ENCODE results near the gene FANCI. TPM values are rescaled to one million over a fixed set of nuclear protein-coding genes. Genes with fewer than 3 reads are reported as not detected.

Gene FANCI
- total RNA-seq, 8 experiments from 2014 or later: 2.3 to 62.2 (median 5.7) TPM

GRCh38 chr15:89349206-89349558, 105.4 kb downstream of the FANCI start:
- Histone ChIP-seq H3K4me1 (replicated peaks in 1 of 2) (no peaks in the 10 kb centered on the region), H3K4me3 (no peak overlapping the region), H3K27ac (no peak overlapping the region)
- WGBS, 10 experiments: 30 to 100% (median 49%) methylated on average over 1 to 2 of the region's 5 CpGs; no CpG with 5 or more reads in 5 of the 10 experiments
- in situ Hi-C loops (cut with MboI; ENCODE audit: low pct_unique_long_range_greater_than_20kb in 2 of 9, low sequenced_read_pairs in 9 of 9, unreplicated experiment in 9 of 9): loop anchor here in 1 of 9 experiments (10.0 kb wide), 1 partner anchor 86 kb away; no protein-coding TSS in a partner anchor
- ATAC-seq (replicated peaks in 6 of 8): peak in 3 of 8 experiments; percentile 46 to 77 (median 75)

- ATAC-seq (replicated peaks in 6 of 8): no peak
- Histone ChIP-seq H3K4me1 (replicated peaks in 1 of 2) (no peaks in the 10 kb centered on the region), H3K4me3 (no peak overlapping the region), H3K27ac (no peak overlapping the region)
- WGBS, 10 experiments: 50 to 100% methylated on average over 1 to 2 of the region's 4 CpGs; no CpG with 5 or more reads in 8 of the 10 experiments
- in situ Hi-C loops (cut with MboI; ENCODE audit: low pct_unique_long_range_greater_than_20kb in 2 of 9, low sequenced_read_pairs in 9 of 9, unreplicated experiment in 9 of 9): loop anchor here in 2 of 9 experiments (10.0 to 25.0 kb wide), 2 partner anchors 110 to 122 kb away; no protein-coding TSS in a partner anchor
Observed at GRCh38 chr15:89352476-89352875, 108.7 kb downstream of the FANCI start.

- in situ Hi-C loops (cut with MboI; ENCODE audit: low pct_unique_long_range_greater_than_20kb in 2 of 9, low sequenced_read_pairs in 9 of 9, unreplicated experiment in 9 of 9): loop anchor here in 2 of 9 experiments (10.0 to 25.0 kb wide), 2 partner anchors 108 to 121 kb away; no protein-coding TSS in a partner anchor
- no peak for ATAC-seq (replicated peaks in 6 of 8)
- WGBS, 10 experiments: 0 to 82% (median 41%) methylated on average over 1 to 2 of the region's 2 CpGs; no CpG with 5 or more reads in 3 of the 10 experiments
- H3K4me3 ChIP-seq: no peak overlapping the region
- no peak overlapping the region for H3K27ac ChIP-seq
- H3K4me1 ChIP-seq (replicated peaks in 1 of 2): peaks cover 0 to under 1% of the 10 kb centered on the region in 2 donors
Observed at GRCh38 chr15:89353991-89354390, 110.2 kb downstream of the FANCI start.

- no peak overlapping the region for H3K4me3 ChIP-seq
- WGBS, 10 experiments: 0 to 63% (median 16%) methylated on average over 1 to 12 of the region's 13 CpGs
- H3K27ac ChIP-seq: no peak overlapping the region
- ATAC-seq (replicated peaks in 6 of 8): no peak
- in situ Hi-C loops (cut with MboI; ENCODE audit: low pct_unique_long_range_greater_than_20kb in 2 of 9, low sequenced_read_pairs in 9 of 9, unreplicated experiment in 9 of 9): loop anchor here in 2 of 9 experiments (10.0 to 25.0 kb wide), 2 partner anchors 106 to 118 kb away; no protein-coding TSS in a partner anchor
- H3K4me1 ChIP-seq (replicated peaks in 1 of 2): peaks cover 16 to 27% of the 10 kb centered on the region in 2 donors
Observed at GRCh38 chr15:89356634-89357298, 113.0 kb downstream of the FANCI start.

GRCh38 chr15:89358435-89358754, 114.6 kb downstream of the FANCI start:
- WGBS, 10 experiments: 0 to 11% (median 0%) methylated on average over 1 to 5 of the region's 16 CpGs; no CpG with 5 or more reads in 5 of the 10 experiments
- no peak overlapping the region for H3K27ac ChIP-seq
- peak in 1 of 8 experiments; percentile 5 for ATAC-seq (replicated peaks in 6 of 8)
- peak overlapping the region; percentile 42 to 90 (median 50) for H3K4me3 ChIP-seq
- peaks cover 23 to 34% of the 10 kb centered on the region in 2 donors for H3K4me1 ChIP-seq (replicated peaks in 1 of 2)
- in situ Hi-C loops (cut with MboI; ENCODE audit: low pct_unique_long_range_greater_than_20kb in 2 of 9, low sequenced_read_pairs in 9 of 9, unreplicated experiment in 9 of 9): loop anchor here in 2 of 9 experiments (10.0 to 25.0 kb wide), 2 partner anchors 104 to 116 kb away; no protein-coding TSS in a partner anchor

GRCh38 chr15:89358755-89359439, 115.1 kb downstream of the FANCI start:
- peak; percentile 58 to 88 (median 70) for ATAC-seq (replicated peaks in 6 of 8)
- H3K4me1 ChIP-seq (replicated peaks in 1 of 2): peaks cover 23 to 37% of the 10 kb centered on the region in 2 donors
- H3K4me3 ChIP-seq: peak overlapping the region; percentile 42 to 90 (median 50)
- WGBS, 10 experiments: 0 to 80% (median 3%) methylated on average over 1 to 18 of the region's 68 CpGs; no CpG with 5 or more reads in 7 of the 10 experiments
- in situ Hi-C loops (cut with MboI; ENCODE audit: low pct_unique_long_range_greater_than_20kb in 2 of 9, low sequenced_read_pairs in 9 of 9, unreplicated experiment in 9 of 9): loop anchor here in 2 of 9 experiments (10.0 to 25.0 kb wide), 2 partner anchors 103 to 116 kb away; no protein-coding TSS in a partner anchor
- no peak overlapping the region for H3K27ac ChIP-seq

- H3K4me1 ChIP-seq (replicated peaks in 1 of 2): peaks cover 23 to 43% of the 10 kb centered on the region in 2 donors
- in situ Hi-C loops (cut with MboI; ENCODE audit: low pct_unique_long_range_greater_than_20kb in 2 of 9, low sequenced_read_pairs in 9 of 9, unreplicated experiment in 9 of 9): loop anchor here in 3 of 9 experiments (10.0 to 25.0 kb wide), 3 partner anchors 65 to 115 kb away; no protein-coding TSS in a partner anchor
- no peak overlapping the region for H3K4me3 ChIP-seq
- WGBS, 10 experiments: 0 to 21% (median 9%) methylated on average over 2 to 8 of the region's 32 CpGs; no CpG with 5 or more reads in 6 of the 10 experiments
- H3K27ac ChIP-seq: no peak overlapping the region
- ATAC-seq (replicated peaks in 6 of 8): no peak
Observed at GRCh38 chr15:89359471-89360293, 115.9 kb downstream of the FANCI start.

GRCh38 chr15:89360294-89360971, 116.7 kb downstream of the FANCI start:
- H3K4me3 ChIP-seq: peak overlapping the region in 1 of 5 donors; percentile 3
- ATAC-seq (replicated peaks in 6 of 8): peak in 1 of 8 experiments; percentile 3
- peaks cover 23 to 45% of the 10 kb centered on the region in 2 donors for H3K4me1 ChIP-seq (replicated peaks in 1 of 2)
- H3K27ac ChIP-seq: no peak overlapping the region
- 0 to 15% (median 12%) methylated on average over 1 to 12 of the region's 31 CpGs; no CpG with 5 or more reads in 4 of the 10 experiments for whole genome bisulfite sequencing, 10 experiments
- in situ Hi-C loops (cut with MboI; ENCODE audit: low pct_unique_long_range_greater_than_20kb in 2 of 9, low sequenced_read_pairs in 9 of 9, unreplicated experiment in 9 of 9): loop anchor here in 2 of 9 experiments (10.0 to 25.0 kb wide), 2 partner anchors 64 to 102 kb away; no protein-coding TSS in a partner anchor

GRCh38 chr15:89361451-89362202, 117.8 kb downstream of the FANCI start:
- Histone ChIP-seq H3K4me3 (peak overlapping the region; percentile 51 to 63 (median 54)), H3K4me1 (replicated peaks in 1 of 2) (peaks cover 23 to 50% of the 10 kb centered on the region in 2 donors), H3K27ac (no peak overlapping the region)
- in situ Hi-C loops (cut with MboI; ENCODE audit: low pct_unique_long_range_greater_than_20kb in 2 of 9, low sequenced_read_pairs in 9 of 9, unreplicated experiment in 9 of 9): loop anchor here in 2 of 9 experiments (10.0 to 25.0 kb wide), 2 partner anchors 63 to 101 kb away; no protein-coding TSS in a partner anchor
- 0 to 3% (median 0%) methylated on average over 1 to 13 of the region's 41 CpGs; no CpG with 5 or more reads in 6 of the 10 experiments for WGBS, 10 experiments
- ATAC-seq (replicated peaks in 6 of 8): peak; percentile 36 to 65 (median 52)

- in situ Hi-C loops (cut with MboI; ENCODE audit: low pct_unique_long_range_greater_than_20kb in 2 of 9, low sequenced_read_pairs in 9 of 9, unreplicated experiment in 9 of 9): loop anchor here in 2 of 9 experiments (10.0 to 25.0 kb wide), 2 partner anchors 62 to 100 kb away; no protein-coding TSS in a partner anchor
- Histone ChIP-seq H3K4me1 (replicated peaks in 1 of 2) (peaks cover 23 to 50% of the 10 kb centered on the region in 2 donors), H3K27ac (no peak overlapping the region), H3K4me3 (peak overlapping the region; percentile 51 to 63 (median 54))
- 0 to 11% methylated on average over 3 to 4 of the region's 73 CpGs; no CpG with 5 or more reads in 8 of the 10 experiments for WGBS, 10 experiments
- peak in 6 of 8 experiments; percentile 2 to 59 (median 48) for ATAC-seq (replicated peaks in 6 of 8)
Observed at GRCh38 chr15:89362203-89363101, 118.7 kb downstream of the FANCI start.
